A673 (cell line): ENCODE results near the gene ADAMTS13. TPM values are rescaled to one million over a fixed set of nuclear protein-coding genes. Genes with fewer than 3 reads are reported as not detected.

Source experiments
- BruUV-seq: library from RNA; stranded (reverse); fragments of 400-500 nt; replicated peaks from 2 replicates; lab custom pipeline; 2021; lab: Mats Ljungman, UMichigan
- CTCF ChIA-PET: fragments of 300-600 bp; sonication (Branson Sonifier 250); formaldehyde crosslinking; loops from one replicate; lab custom pipeline; 2022; ENCODE audit warnings: antibody characterized with exemption; lab: Charles Lee
- POLR2A ChIA-PET: fragments of 300-600 bp; sonication (Branson Sonifier 250); formaldehyde crosslinking; loops from one replicate; lab custom pipeline; 2022; ENCODE audit warnings: antibody characterized with exemption; ENCODE audit not compliant: low non-redundant PET; lab: Charles Lee
- DNase-seq: peaks from one replicate; pipeline ENCODE4 v3.0.0-alpha.2; 2015; ENCODE audit warnings: low spot score
- H3K27ac ChIP-seq: fragments of 200-600 bp; sonication (generic); 2 replicates; pipeline ENCODE4 v1.5.1; 2016; ENCODE audit warnings: mixed run types, low read depth, mild to moderate bottlenecking, mixed read lengths, antibody characterized with exemption, low read length; ENCODE audit not compliant: poor library complexity, severe bottlenecking
- H3K27me3 ChIP-seq: fragments of 200-600 bp; sonication (generic); replicated peaks from 2 replicates; pipeline ENCODE4 v1.6.1; 2017; ENCODE audit warnings: mixed run types, low read depth, mild to moderate bottlenecking, mixed read lengths, antibody characterized with exemption, low read length; ENCODE audit not compliant: insufficient read depth, poor library complexity
- H3K36me3 ChIP-seq: fragments of 200-600 bp; sonication (generic); 2 replicates; pipeline ENCODE4 v1.6.1; 2016; ENCODE audit warnings: mixed run types, mild to moderate bottlenecking, mixed read lengths, antibody characterized with exemption, low read length; ENCODE audit not compliant: insufficient read depth, poor library complexity, severe bottlenecking
- H3K4me1 ChIP-seq: fragments of 200-600 bp; sonication (generic); 2 replicates; pipeline ENCODE4 v1.6.1; 2017; ENCODE audit warnings: mixed run types, mild to moderate bottlenecking, mixed read lengths, antibody characterized with exemption, low read length; ENCODE audit not compliant: insufficient read depth, poor library complexity, severe bottlenecking
- H3K4me3 ChIP-seq: fragments of 200-600 bp; sonication (generic); 2 replicates; pipeline ENCODE4 v1.5.1; 2016; ENCODE audit warnings: low read depth, mixed run types, mild to moderate bottlenecking, mixed read lengths, low read length; ENCODE audit not compliant: poor library complexity, severe bottlenecking
- H3K9me3 ChIP-seq: fragments of 200-600 bp; sonication (generic); 2 replicates; pipeline ENCODE4 v1.6.1; 2016; ENCODE audit warnings: mixed run types, low read depth, mild to moderate bottlenecking, mixed read lengths, antibody characterized with exemption, low read length; ENCODE audit not compliant: poor library complexity, severe bottlenecking
- CTCF ChIP-seq: fragments of 300-800, 200-600 bp; sonication (generic); conservative IDR thresholded peaks from 2 replicates; pipeline ENCODE4 v1.5.1; 2017; ENCODE audit warnings: low read depth, mild to moderate bottlenecking, antibody characterized with exemption, low read length, moderate library complexity, mixed read lengths
- EZH2 ChIP-seq: fragments of 200-600 bp; sonication (generic); IDR thresholded peaks from 2 replicates; pipeline ENCODE4 v1.6.1; 2017; ENCODE audit warnings: borderline replicate concordance, low read depth, mild to moderate bottlenecking, mixed read lengths, antibody characterized with exemption, low read length; ENCODE audit not compliant: poor library complexity, severe bottlenecking
- intact Hi-C: fragments of 100-400 bp; cut with micrococcal nuclease; formaldehyde crosslinking; loops from one replicate; pipeline ENCODE4 v1.10.0; 2022; ENCODE audit not compliant: unreplicated experiment
- total RNA-seq: library from RNA; stranded (reverse); gene quantifications from 2 replicates; pipeline ENCODE4 v1.2.3, GENCODE V29; 2021

Gene ADAMTS13
- total RNA-seq, 1 experiment from 2014 or later = 1.3 TPM

- no TSS peak for BruUV-seq
- H3K9me3 ChIP-seq = no peaks in the 10 kb centered on the region
- H3K36me3 ChIP-seq = no peaks in the 10 kb centered on the region
Observed at GRCh38 chr9:133429641-133430161, 7.5 kb downstream of the ADAMTS13 start.

GRCh38 chr9:133430244-133430643 lies 8.1 kb downstream of the ADAMTS13 start:
- Histone ChIP-seq H3K9me3 (no peaks in the 10 kb centered on the region), H3K4me1 (no peaks in the 10 kb centered on the region), H3K27ac (no peak overlapping the region), H3K27me3 (peaks cover 7% of the 10 kb centered on the region), H3K36me3 (no peaks in the 10 kb centered on the region), H3K4me3 (no peak overlapping the region)
- no TSS peak for BruUV-seq
- POLR2A ChIA-PET = no interaction called here
- intact Hi-C loops = no loop called here
- DNase-seq = no peak
- CTCF ChIA-PET = no interaction called here
- TF ChIP-seq CTCF (no peak), EZH2 (no peak)

More at GRCh38 chr9:133429641-133430161, 7.5 kb downstream of the ADAMTS13 start:
- no peak for DNase-seq
- TF ChIP-seq CTCF (0 out of 2 replicates have a peak, but pooled peaks have one; percentile 26), EZH2 (no peak)
- intact Hi-C loops = no loop called here
- H3K27me3 ChIP-seq = peaks cover 7% of the 10 kb centered on the region
- ChIA-PET POLR2A (no interaction called here), CTCF (no interaction called here)
- no peak overlapping the region for H3K4me3 ChIP-seq
- no peaks in the 10 kb centered on the region for H3K4me1 ChIP-seq
- H3K27ac ChIP-seq = no peak overlapping the region

DNA sequence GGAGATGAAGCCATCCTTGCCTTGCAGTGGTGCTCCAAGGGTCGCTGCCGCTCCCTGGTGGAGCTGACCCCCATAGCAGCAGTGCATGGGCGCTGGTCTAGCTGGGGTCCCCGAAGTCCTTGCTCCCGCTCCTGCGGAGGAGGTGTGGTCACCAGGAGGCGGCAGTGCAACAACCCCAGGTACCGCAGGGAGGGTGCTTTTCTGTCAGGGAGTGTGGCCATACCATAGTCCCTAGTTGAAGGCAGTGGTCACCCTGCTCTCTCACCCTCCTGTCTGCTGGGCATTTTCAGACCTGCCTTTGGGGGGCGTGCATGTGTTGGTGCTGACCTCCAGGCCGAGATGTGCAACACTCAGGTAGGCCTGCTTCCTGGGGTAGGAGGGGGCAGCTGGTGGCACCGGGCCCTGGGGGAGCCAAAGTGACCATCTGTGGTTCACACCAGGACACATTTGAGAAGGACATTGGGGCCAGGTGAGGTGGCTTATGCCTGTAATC lies 11.2 kb downstream of the ADAMTS13 start:
- Histone ChIP-seq H3K4me3 (no peak overlapping the region), H3K4me1 (no peaks in the 10 kb centered on the region), H3K27ac (no peak overlapping the region), H3K9me3 (no peaks in the 10 kb centered on the region), H3K36me3 (no peaks in the 10 kb centered on the region), H3K27me3 (no peaks in the 10 kb centered on the region)
- BruUV-seq = no TSS peak
- no peak for DNase-seq
- intact Hi-C loops = no loop called here
- ChIA-PET POLR2A (no interaction called here), CTCF (interaction anchor here (0.6 kb wide), 1 partner anchor 11 kb away, joined by 5 read pairs; no protein-coding TSS in a partner anchor)
- no peak for TF ChIP-seq EZH2
- no peak for TF ChIP-seq CTCF
